ENCODE measurements around the gene TKT.

TKT gene

DNA sequence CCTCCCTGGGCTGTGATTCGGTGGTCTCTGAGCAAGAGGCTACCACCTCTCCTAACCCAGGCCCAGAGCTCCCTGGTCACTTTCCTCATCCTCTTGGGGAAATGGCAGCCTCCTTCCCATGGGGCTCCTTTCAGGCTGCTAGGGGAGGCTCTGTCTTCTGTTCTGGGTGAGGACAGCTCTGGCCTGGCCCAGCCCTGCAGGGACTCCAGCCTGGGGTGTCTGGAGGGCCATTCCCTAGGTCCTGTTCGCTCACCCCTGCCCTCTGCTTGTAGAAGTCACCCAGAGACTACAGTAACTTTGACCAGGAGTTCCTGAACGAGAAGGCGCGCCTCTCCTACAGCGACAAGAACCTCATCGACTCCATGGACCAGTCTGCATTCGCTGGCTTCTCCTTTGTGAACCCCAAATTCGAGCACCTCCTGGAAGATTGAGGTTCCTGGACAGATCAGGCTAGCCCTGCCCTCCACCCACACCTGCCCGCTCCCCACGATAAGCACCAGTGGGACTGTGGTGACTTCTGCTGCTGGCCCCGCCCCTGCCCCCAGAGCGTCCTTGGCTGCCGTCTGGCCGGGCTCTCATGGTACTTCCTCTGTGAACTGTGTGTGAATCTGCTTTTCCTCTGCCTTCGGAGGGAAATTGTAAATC lies 63.9 kb downstream of the TKT start:
- no peak overlapping the region for H2AFZ ChIP-seq (ENCODE audit: low read depth, low read length)
- H3K79me2 ChIP-seq (ENCODE audit: low read length) = no peaks in the 10 kb centered on the region
- no peak overlapping the region for H3K4me3 ChIP-seq (ENCODE audit: low read length)
- peaks cover 15% of the 10 kb centered on the region for H3K4me1 ChIP-seq (ENCODE audit: low read length)
- H3K27me3 ChIP-seq (ENCODE audit: low read depth, low read length) = no peaks in the 10 kb centered on the region
- no peak overlapping the region for H3K4me2 ChIP-seq (ENCODE audit: low read length)
- no peaks in the 10 kb centered on the region for H3K9me3 ChIP-seq (ENCODE audit: insufficient read depth, low read length)
- no peaks in the 10 kb centered on the region for H4K20me1 ChIP-seq (ENCODE audit: insufficient read depth, low read length)
- TF ChIP-seq, protein P1, sequence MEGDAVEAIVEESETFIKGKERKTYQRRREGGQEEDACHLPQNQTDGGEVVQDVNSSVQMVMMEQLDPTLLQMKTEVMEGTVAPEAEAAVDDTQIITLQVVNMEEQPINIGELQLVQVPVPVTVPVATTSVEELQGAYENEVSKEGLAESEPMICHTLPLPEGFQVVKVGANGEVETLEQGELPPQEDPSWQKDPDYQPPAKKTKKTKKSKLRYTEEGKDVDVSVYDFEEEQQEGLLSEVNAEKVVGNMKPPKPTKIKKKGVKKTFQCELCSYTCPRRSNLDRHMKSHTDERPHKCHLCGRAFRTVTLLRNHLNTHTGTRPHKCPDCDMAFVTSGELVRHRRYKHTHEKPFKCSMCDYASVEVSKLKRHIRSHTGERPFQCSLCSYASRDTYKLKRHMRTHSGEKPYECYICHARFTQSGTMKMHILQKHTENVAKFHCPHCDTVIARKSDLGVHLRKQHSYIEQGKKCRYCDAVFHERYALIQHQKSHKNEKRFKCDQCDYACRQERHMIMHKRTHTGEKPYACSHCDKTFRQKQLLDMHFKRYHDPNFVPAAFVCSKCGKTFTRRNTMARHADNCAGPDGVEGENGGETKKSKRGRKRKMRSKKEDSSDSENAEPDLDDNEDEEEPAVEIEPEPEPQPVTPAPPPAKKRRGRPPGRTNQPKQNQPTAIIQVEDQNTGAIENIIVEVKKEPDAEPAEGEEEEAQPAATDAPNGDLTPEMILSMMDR (IDR thresholded peaks at IDR 0.05; ENCODE audit: low read depth, low read length) = no peak
- no peak for TF ChIP-seq EZH2phosphoT487 (IDR thresholded peaks at IDR 0.05; ENCODE audit: low read depth)
- no peak overlapping the region for H3K27ac ChIP-seq (ENCODE audit: low read length)
- no peak overlapping the region for H3K9ac ChIP-seq (ENCODE audit: low read length)
- H3K36me3 ChIP-seq (replicated peaks; ENCODE audit: low read depth, low read length) = peaks cover 51% of the 10 kb centered on the region

- no peaks in the 10 kb centered on the region for H3K79me2 ChIP-seq (ENCODE audit: low read length)
- H3K27ac ChIP-seq (ENCODE audit: low read length) = no peak overlapping the region
- H3K9me3 ChIP-seq (ENCODE audit: insufficient read depth, low read length) = no peaks in the 10 kb centered on the region
- peaks cover 2% of the 10 kb centered on the region for H3K4me1 ChIP-seq (ENCODE audit: low read length)
- H2AFZ ChIP-seq (ENCODE audit: low read depth, low read length) = no peak overlapping the region
- H3K27me3 ChIP-seq (ENCODE audit: low read depth, low read length) = no peaks in the 10 kb centered on the region
- H3K4me2 ChIP-seq (ENCODE audit: low read length) = no peak overlapping the region
- peaks cover 64% of the 10 kb centered on the region for H3K36me3 ChIP-seq (replicated peaks; ENCODE audit: low read depth, low read length)
- no peak overlapping the region for H3K9ac ChIP-seq (ENCODE audit: low read length)
- H4K20me1 ChIP-seq (ENCODE audit: insufficient read depth, low read length) = no peaks in the 10 kb centered on the region
- no peak for TF ChIP-seq EZH2phosphoT487 (IDR thresholded peaks at IDR 0.05; ENCODE audit: low read depth)
- TF ChIP-seq, protein P1 (IDR thresholded peaks at IDR 0.05; ENCODE audit: low read depth, low read length) = no peak
- H3K4me3 ChIP-seq (ENCODE audit: low read length) = no peak overlapping the region
Observed at GRCh38 chr3:53190659-53191058, 65.2 kb downstream of the TKT start.

GRCh38 chr3:53189276-53189675 lies 66.5 kb downstream of the TKT start:
- no peaks in the 10 kb centered on the region for H3K27me3 ChIP-seq (ENCODE audit: low read depth, low read length)
- no peaks in the 10 kb centered on the region for H3K9me3 ChIP-seq (ENCODE audit: insufficient read depth, low read length)
- H3K4me1 ChIP-seq (ENCODE audit: low read length) = no peaks in the 10 kb centered on the region
- no peaks in the 10 kb centered on the region for H3K79me2 ChIP-seq (ENCODE audit: low read length)
- H4K20me1 ChIP-seq (ENCODE audit: insufficient read depth, low read length) = no peaks in the 10 kb centered on the region
- no peak overlapping the region for H3K9ac ChIP-seq (ENCODE audit: low read length)
- H3K27ac ChIP-seq (ENCODE audit: low read length) = no peak overlapping the region
- H3K36me3 ChIP-seq (replicated peaks; ENCODE audit: low read depth, low read length) = peaks cover 71% of the 10 kb centered on the region
- H3K4me3 ChIP-seq (ENCODE audit: low read length) = no peak overlapping the region
- H3K4me2 ChIP-seq (ENCODE audit: low read length) = no peak overlapping the region
- TF ChIP-seq EZH2phosphoT487 (IDR thresholded peaks at IDR 0.05; ENCODE audit: low read depth) = no peak
- TF ChIP-seq, protein P1 (IDR thresholded peaks at IDR 0.05; ENCODE audit: low read depth, low read length) = no peak
- H2AFZ ChIP-seq (ENCODE audit: low read depth, low read length) = no peak overlapping the region

DNA sequence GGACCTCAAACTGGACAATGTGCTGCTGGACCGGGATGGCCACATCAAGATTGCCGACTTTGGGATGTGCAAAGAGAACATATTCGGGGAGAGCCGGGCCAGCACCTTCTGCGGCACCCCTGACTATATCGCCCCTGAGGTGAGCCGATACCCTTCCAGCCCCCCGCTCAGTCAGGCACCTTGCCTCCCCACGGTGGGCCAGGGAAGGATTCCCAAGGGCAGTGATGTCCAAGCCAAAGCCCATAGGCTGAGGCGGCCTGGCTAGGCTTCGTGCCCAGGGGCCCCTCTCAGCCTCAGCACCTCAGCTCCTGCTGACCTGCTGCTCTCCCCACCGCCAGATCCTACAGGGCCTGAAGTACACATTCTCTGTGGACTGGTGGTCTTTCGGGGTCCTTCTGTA lies 67.1 kb downstream of the TKT start:
- Histone ChIP-seq H3K27me3 (ENCODE audit: low read depth, low read length) (no peaks in the 10 kb centered on the region), H2AFZ (ENCODE audit: low read depth, low read length) (no peak overlapping the region), H3K27ac (ENCODE audit: low read length) (no peak overlapping the region), H3K79me2 (ENCODE audit: low read length) (no peaks in the 10 kb centered on the region), H3K9me3 (ENCODE audit: insufficient read depth, low read length) (no peaks in the 10 kb centered on the region), H3K4me3 (ENCODE audit: low read length) (no peak overlapping the region), H3K36me3 (replicated peaks; ENCODE audit: low read depth, low read length) (peaks cover 67% of the 10 kb centered on the region), H3K9ac (ENCODE audit: low read length) (no peak overlapping the region), H3K4me2 (ENCODE audit: low read length) (no peak overlapping the region), H4K20me1 (ENCODE audit: insufficient read depth, low read length) (no peaks in the 10 kb centered on the region), H3K4me1 (ENCODE audit: low read length) (no peaks in the 10 kb centered on the region)
- TF ChIP-seq, protein P1 (IDR thresholded peaks at IDR 0.05; ENCODE audit: low read depth, low read length) = no peak
- no peak for TF ChIP-seq EZH2phosphoT487 (IDR thresholded peaks at IDR 0.05; ENCODE audit: low read depth)

All from OCI-LY3 (cell line).